Activated naive CD8-positive, alpha-beta T cell treated with anti-CD3 and anti-CD28 coated beads for 36 hours (primary cell): ENCODE data around the gene CYLC2. TPM values are rescaled to one million over a fixed set of nuclear protein-coding genes. Genes with fewer than 3 reads are reported as not detected.

Experiments used
- DNase-seq: peaks from one replicate; pipeline ENCODE4 v3.0.0; 2021
- H3K27ac Mint-ChIP-seq: one replicate; pipeline ENCODE4 v1.8.0; 2022; ENCODE audit warnings: mild to moderate bottlenecking, moderate library complexity, mixed read lengths
- H3K27me3 Mint-ChIP-seq: one replicate; pipeline ENCODE4 v1.8.0; 2022; ENCODE audit warnings: mild to moderate bottlenecking, mixed read lengths
- H3K36me3 Mint-ChIP-seq: one replicate; pipeline ENCODE4 v1.8.0; 2021; ENCODE audit warnings: mild to moderate bottlenecking, mixed read lengths
- H3K4me1 Mint-ChIP-seq: one replicate; pipeline ENCODE4 v1.8.0; 2021; ENCODE audit warnings: mixed read lengths
- H3K4me3 Mint-ChIP-seq: one replicate; pipeline ENCODE4 v1.8.0; 2022; ENCODE audit warnings: mild to moderate bottlenecking, moderate library complexity, mixed read lengths
- H3K9me3 Mint-ChIP-seq: one replicate; pipeline ENCODE4 v1.8.0; 2022; ENCODE audit warnings: mixed read lengths
- total RNA-seq, 2 experiments: library from RNA; stranded (reverse); gene quantifications; one replicate each; pipeline ENCODE4 v1.2.3, GENCODE V29; 2021

The CYLC2 gene, protein sequence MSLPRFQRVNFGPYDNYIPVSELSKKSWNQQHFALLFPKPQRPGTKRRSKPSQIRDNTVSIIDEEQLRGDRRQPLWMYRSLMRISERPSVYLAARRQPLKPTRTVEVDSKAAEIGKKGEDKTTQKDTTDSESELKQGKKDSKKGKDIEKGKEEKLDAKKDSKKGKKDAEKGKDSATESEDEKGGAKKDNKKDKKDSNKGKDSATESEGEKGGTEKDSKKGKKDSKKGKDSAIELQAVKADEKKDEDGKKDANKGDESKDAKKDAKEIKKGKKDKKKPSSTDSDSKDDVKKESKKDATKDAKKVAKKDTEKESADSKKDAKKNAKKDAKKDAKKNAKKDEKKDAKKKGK
- total RNA-seq = not detected

DNA sequence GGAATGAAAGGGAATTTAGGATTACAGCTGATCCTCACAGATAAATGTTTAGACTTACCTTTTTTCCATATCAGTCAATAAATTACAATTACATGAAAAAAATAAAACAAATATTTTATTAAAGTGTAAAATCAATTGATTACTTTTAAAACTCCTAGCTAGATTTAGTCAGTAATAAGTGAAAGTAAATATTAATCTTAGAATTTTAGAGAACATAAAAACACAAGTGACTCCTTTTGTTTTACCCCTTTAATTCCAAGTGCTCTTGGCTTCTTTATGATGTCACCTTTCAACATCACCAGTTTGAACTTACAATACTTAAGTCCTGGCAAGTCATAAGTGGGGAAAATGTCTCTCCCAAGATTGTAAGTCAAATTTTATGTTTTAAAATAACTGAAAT, at the start of gene CYLC2:
TSS of gene CYLC2 (plus strand) at position 301 of the 400 bp plus-strand sequence. CDS start at position 349, 48 bp downstream.
- Mint-ChIP-seq H3K27ac (no peak within 1 kb of the TSS), H3K27me3 (no peaks in the 10 kb centered on the region), H3K4me1 (no peaks in the 10 kb centered on the region), H3K9me3 (no peaks in the 10 kb centered on the region), H3K4me3 (no peak within 1 kb of the TSS), H3K36me3 (no peaks in the 10 kb centered on the region)
- DNase-seq = no peak

DNA sequence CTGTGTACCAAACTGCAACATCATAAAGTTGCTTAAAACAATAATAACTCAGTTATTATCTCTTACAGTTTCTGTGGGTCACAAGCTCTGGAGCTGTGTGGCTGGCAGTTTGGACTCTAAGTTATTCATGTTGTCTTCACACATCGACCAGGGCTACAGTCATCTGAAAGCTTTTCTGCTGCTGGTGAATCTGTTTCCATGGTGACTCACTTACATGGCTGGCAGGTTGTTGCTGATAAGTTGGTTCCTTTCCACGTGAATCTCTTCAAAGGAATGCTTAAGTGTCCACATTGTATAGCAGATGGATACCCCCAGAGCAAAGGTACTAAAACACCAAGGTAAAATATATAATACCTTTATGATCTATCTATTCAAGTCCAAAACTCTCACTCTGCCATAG, 44.8 kb upstream of the CYLC2 start:
- DNase-seq = no peak
- Mint-ChIP-seq H3K27me3 (no peaks in the 10 kb centered on the region), H3K4me1 (no peaks in the 10 kb centered on the region), H3K4me3 (no peak overlapping the region), H3K27ac (no peak overlapping the region), H3K36me3 (no peaks in the 10 kb centered on the region), H3K9me3 (peaks cover 10% of the 10 kb centered on the region)

DNA sequence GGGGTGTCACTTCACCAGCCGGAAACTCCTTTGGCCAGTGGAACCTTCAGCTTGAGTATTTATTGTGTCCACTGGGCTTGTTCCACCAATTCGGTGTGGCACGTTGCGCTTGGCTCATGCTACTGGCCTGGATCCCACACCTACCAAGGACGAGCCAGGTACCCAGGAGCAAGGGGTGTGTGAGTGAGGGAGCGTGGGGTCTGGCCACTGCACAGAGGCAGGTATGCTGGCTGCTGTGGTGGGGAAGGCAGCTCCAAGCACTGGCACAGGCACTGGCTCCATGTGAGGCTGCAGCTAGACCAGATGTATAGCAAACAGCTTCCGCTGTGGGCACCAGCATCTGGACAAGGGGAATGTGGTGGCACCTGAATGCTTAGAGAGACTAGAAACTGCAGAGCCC, 28.1 kb upstream of the CYLC2 start:
- no peaks in the 10 kb centered on the region for H3K27me3 Mint-ChIP-seq
- no peak for DNase-seq
- no peaks in the 10 kb centered on the region for H3K4me1 Mint-ChIP-seq
- no peak overlapping the region for H3K4me3 Mint-ChIP-seq
- H3K36me3 Mint-ChIP-seq = no peaks in the 10 kb centered on the region
- H3K9me3 Mint-ChIP-seq = peaks cover 11% of the 10 kb centered on the region
- no peak overlapping the region for H3K27ac Mint-ChIP-seq

DNA sequence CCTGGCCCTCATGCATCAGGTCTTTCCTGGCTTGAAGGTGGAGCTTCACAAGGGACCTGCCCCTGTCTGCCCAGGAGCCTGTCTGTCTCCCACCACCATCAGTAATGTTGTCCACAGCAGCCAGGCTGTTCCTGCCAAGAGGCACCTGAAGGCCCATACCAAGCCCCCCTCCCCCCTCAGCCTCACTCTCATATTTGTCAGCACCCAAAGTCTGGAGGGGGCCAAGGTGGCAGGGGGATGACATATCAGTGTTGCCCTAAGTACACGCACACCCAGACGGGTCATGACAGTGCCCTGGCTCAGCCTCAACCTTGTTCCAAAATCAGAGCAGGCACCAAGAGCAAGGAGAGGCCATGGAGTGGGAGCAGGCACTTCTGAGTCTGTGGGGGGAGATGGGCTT, 27.2 kb upstream of the CYLC2 start:
- Mint-ChIP-seq H3K27ac (no peak overlapping the region), H3K9me3 (peaks cover 11% of the 10 kb centered on the region), H3K4me1 (no peaks in the 10 kb centered on the region), H3K27me3 (no peaks in the 10 kb centered on the region), H3K36me3 (no peaks in the 10 kb centered on the region), H3K4me3 (no peak overlapping the region)
- DNase-seq = no peak

DNA sequence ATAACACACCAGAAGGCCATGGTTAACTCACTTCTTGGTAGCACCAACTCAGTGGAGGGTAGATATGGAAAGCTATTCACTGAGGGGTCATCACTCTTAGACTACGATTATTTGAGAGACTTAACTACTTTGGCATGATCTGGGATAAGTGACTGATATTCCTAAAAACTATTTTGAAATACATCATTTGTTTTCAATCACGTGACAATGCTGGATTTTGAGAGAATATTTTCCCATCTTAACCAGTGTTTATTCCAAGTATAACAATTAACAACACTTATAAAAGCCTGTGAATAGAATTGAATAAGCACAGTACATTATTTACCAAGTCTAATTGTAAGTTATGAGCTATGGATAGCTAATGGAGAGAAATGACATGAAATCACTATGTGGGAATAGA, 22.4 kb upstream of the CYLC2 start:
- H3K27me3 Mint-ChIP-seq = no peaks in the 10 kb centered on the region
- H3K36me3 Mint-ChIP-seq = no peaks in the 10 kb centered on the region
- H3K4me1 Mint-ChIP-seq = no peaks in the 10 kb centered on the region
- H3K27ac Mint-ChIP-seq = no peak overlapping the region
- no peak overlapping the region for H3K4me3 Mint-ChIP-seq
- peaks cover 11% of the 10 kb centered on the region for H3K9me3 Mint-ChIP-seq
- DNase-seq = no peak

DNA sequence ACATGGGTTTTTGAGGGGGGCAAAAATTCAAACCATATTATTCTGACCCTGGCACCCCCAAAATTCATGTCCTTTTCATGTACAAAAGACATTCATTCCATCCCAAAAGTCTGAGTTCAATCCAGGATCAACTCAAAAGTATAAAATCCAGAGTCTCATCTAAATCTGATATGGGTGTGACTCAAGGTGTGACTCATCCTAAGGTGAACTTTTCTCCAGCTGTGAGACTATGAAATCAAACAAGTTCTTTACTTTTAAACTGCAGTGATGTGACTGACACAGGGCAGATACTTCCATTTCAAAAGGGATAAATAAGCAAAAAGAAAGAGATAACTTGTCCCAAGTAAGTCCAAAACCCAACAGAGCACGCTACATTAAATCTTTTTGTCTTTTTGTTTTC, 20.6 kb upstream of the CYLC2 start:
- no peaks in the 10 kb centered on the region for H3K36me3 Mint-ChIP-seq
- no peak for DNase-seq
- no peaks in the 10 kb centered on the region for H3K27me3 Mint-ChIP-seq
- peaks cover 5% of the 10 kb centered on the region for H3K9me3 Mint-ChIP-seq
- no peak overlapping the region for H3K27ac Mint-ChIP-seq
- H3K4me3 Mint-ChIP-seq = no peak overlapping the region
- no peaks in the 10 kb centered on the region for H3K4me1 Mint-ChIP-seq

DNA sequence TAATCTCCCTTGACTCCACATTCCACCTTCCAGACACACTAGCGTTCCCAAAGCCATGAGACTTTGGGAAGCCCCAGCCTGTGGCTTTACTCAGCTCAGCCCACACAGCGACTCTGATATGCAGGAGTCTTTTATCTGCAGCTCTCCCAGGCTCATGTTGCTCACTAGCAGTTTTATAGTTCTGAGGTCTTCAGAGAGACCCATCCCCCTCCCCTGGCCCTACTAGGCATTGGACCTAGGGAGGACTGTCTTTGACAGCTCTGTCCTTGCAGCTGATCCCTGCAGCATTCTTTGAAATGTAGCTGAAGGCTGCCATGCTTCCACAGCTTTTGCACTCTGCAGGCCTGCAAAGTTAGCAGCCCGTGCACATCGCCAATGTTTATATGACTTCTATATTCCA, 19.9 kb upstream of the CYLC2 start:
- Mint-ChIP-seq H3K27ac (no peak overlapping the region), H3K4me1 (no peaks in the 10 kb centered on the region), H3K36me3 (no peaks in the 10 kb centered on the region), H3K27me3 (no peaks in the 10 kb centered on the region), H3K4me3 (no peak overlapping the region), H3K9me3 (peaks cover 4% of the 10 kb centered on the region)
- DNase-seq = no peak

DNA sequence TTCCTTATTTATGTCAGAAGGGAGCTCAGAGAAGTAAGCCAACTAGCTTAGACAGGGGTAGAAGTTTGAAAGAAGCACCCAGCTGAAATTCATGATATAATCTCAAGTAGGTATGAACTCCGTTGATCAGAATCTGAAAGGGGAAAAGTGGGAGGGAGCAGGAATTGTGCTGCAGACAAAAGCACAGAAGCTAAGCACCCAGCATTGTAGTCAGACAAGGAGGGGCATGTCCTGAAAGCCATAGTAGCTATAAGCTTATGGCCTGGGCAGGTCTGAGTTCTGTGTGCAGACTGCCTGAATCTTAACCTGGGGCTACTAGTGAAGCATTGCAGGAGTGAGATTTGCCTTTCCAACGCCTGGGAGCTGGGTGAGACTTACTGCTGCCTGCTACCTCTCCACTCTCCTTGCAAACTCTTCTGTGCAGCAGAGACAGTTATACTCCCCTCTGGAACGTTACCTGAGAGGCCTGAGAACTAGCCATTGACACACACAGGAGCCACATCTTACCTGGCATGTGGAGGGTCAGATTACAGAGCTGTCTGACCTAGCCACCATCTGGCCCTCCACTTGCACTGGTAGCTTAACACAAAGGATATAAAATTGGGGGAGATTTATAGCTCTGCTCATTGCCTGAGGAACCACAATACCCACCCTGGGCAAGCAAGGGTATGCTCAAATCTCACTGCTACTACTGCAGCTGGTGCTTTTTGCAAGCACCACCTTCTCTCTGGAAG, 9.8 kb upstream of the CYLC2 start:
- no peak overlapping the region for H3K4me3 Mint-ChIP-seq
- H3K27me3 Mint-ChIP-seq = no peaks in the 10 kb centered on the region
- no peak for DNase-seq
- H3K9me3 Mint-ChIP-seq = peaks cover 2% of the 10 kb centered on the region
- no peaks in the 10 kb centered on the region for H3K4me1 Mint-ChIP-seq
- H3K27ac Mint-ChIP-seq = no peak overlapping the region
- no peaks in the 10 kb centered on the region for H3K36me3 Mint-ChIP-seq

DNA sequence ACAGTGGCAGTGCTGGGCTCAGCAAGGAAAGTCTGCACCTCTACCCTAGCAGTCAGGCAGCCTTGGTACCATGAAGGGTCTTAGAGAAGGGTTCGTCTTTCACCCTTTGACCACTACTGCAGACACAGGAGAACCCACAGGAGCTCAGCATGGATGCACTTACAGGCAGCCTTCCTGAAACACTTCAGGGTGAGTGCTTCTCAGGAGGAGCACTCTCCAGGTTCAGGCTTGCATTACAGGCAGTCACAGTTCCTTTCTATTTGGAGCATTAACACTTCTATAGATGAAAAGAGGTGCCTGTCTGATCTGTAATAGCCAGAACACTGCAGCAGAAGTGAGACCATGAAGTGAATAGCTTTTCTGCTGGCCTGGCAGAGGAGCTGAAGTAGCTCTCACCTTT, 8.7 kb upstream of the CYLC2 start:
- Mint-ChIP-seq H3K36me3 (no peaks in the 10 kb centered on the region), H3K4me1 (no peaks in the 10 kb centered on the region), H3K9me3 (peaks cover 2% of the 10 kb centered on the region), H3K27ac (no peak overlapping the region), H3K4me3 (no peak overlapping the region), H3K27me3 (no peaks in the 10 kb centered on the region)
- no peak for DNase-seq

DNA sequence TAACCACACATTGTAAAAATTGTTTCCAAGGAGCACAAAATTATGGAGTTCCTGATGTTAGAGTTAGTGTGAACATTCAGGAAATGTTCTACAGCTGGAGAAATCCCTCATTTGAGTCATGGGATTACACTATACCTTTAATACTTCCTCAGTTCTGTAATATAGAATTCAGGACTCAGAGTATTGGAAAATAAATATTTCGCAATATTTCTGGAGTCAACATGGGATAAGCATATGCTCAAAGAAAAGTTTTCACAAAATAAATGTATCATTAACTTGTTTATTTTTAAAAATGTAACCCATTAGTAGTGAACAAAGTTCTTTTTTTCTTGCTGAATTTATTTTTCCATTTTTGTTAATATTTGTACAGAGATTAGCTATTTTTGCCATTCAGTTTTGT, 8.6 kb downstream of the CYLC2 start:
- Mint-ChIP-seq H3K27ac (no peak overlapping the region), H3K36me3 (no peaks in the 10 kb centered on the region), H3K9me3 (peaks cover 5% of the 10 kb centered on the region), H3K27me3 (no peaks in the 10 kb centered on the region), H3K4me1 (no peaks in the 10 kb centered on the region), H3K4me3 (no peak overlapping the region)
- DNase-seq = no peak

DNA sequence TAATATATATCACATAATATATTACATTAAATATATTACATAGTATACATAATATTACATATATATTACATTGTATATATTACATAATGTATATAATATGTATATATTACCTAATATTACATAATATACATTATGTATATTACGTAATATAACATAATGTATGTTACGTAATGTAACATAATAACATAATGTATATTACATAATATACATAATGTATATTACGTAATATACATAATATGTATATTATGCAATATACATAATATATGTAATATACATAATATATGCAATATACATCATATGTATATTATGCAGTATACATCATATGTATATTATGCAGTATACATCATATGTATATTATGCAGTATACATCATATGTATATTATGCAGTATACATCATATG, 19.1 kb downstream of the CYLC2 start:
- Mint-ChIP-seq H3K27ac (no peak overlapping the region), H3K9me3 (no peaks in the 10 kb centered on the region), H3K27me3 (no peaks in the 10 kb centered on the region), H3K4me3 (no peak overlapping the region), H3K36me3 (no peaks in the 10 kb centered on the region), H3K4me1 (no peaks in the 10 kb centered on the region)
- no peak for DNase-seq

DNA sequence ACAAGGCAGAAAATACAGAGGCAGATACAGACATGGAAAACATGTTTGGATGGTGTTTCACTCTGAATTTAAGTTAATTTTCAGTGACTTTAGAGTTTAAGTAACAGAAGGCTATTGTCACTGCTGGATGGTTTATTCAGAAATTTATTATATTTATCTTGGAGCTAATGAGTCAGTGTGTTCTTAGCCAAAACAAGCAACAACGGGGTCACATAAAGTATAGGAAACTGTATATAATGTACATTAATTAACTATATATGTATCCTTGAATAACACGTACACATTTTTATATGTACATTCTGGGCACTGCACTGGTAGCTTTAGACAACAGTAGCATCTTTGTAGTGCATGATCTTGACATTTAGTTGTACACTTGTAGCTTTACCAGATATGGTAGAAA, 30.7 kb downstream of the CYLC2 start:
- no peak for DNase-seq
- Mint-ChIP-seq H3K27ac (no peak overlapping the region), H3K36me3 (no peaks in the 10 kb centered on the region), H3K27me3 (no peaks in the 10 kb centered on the region), H3K4me3 (no peak overlapping the region), H3K9me3 (peaks cover 7% of the 10 kb centered on the region), H3K4me1 (no peaks in the 10 kb centered on the region)

DNA sequence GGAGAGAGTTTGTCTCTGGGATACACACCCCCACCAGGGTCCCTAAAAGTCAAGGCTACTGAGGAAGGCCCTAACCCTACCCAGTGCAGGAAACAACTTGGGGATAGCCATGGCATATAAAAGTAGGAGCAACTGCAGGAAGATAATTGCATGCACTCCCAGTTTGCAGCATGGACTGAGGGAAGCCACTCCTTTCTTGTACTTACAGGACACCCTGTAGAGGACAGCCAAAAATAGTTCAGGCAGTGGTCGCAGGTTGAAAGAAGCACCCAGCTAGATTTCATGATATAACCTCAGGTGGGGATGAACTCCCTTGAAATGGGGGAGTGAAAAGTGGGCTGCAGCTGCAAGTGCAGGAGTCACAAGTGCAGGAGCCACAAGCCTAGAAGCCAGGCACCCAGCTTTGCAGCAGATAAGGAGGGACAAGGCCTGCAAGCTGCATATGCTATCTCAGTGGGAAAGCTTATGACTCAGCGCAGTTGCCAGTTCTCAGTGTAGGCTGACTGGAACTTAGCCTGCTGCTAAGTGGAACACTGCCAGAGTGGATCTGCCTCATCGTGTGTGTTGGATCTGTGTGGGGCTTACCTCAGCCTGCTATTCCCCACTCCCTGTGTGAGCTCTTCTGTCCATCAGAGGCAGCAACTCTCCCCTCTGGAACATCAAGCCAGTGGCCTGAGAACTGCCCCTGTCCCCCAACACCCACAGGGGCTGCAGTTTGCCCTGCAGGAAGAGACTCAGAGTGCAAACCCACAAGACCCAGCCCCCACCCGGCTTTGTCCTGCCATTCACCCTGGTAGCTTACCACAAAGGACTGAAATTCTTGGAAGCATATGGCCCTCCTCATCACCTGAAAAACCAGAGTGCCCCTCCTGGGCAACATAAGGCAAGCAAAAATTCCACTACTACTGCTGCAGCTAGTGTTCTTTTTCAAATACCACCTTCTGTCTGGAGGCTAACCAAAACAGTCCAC, 42.7 kb downstream of the CYLC2 start:
- Mint-ChIP-seq H3K27ac (no peak overlapping the region), H3K27me3 (no peaks in the 10 kb centered on the region), H3K4me1 (no peaks in the 10 kb centered on the region), H3K4me3 (no peak overlapping the region), H3K36me3 (no peaks in the 10 kb centered on the region), H3K9me3 (peaks cover 5% of the 10 kb centered on the region)
- DNase-seq = no peak

DNA sequence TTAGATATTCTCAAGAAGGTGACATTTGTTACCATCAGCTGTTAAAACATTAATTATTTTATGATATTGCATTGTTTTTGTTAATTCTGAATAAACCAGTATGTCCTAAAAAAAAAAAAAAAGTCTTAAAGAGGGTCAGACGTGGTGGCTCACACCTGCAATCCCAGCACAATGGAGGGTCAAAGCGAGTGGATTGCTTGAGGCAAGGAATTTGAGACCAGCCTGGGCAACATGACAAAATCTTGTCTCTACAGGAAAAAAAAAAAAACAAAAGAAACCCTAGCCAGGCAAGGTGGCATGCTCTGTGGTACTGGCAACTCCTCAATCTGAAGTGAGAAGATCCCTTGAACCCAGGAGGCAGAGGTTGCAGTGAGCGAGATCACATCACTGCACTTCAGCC, 46.8 kb downstream of the CYLC2 start:
- no peak for DNase-seq
- Mint-ChIP-seq H3K4me3 (no peak overlapping the region), H3K36me3 (no peaks in the 10 kb centered on the region), H3K27me3 (no peaks in the 10 kb centered on the region), H3K9me3 (peaks cover 7% of the 10 kb centered on the region), H3K27ac (no peak overlapping the region), H3K4me1 (no peaks in the 10 kb centered on the region)
